Measurements from ENCODE around the gene HSP90AA1.
"Not testable (repeated sequence)": the region's sequence is repeated elsewhere in the genome, so short reads cannot be mapped to it uniquely, and the experiment has no call there.

HSP90AA1 gene

DNA sequence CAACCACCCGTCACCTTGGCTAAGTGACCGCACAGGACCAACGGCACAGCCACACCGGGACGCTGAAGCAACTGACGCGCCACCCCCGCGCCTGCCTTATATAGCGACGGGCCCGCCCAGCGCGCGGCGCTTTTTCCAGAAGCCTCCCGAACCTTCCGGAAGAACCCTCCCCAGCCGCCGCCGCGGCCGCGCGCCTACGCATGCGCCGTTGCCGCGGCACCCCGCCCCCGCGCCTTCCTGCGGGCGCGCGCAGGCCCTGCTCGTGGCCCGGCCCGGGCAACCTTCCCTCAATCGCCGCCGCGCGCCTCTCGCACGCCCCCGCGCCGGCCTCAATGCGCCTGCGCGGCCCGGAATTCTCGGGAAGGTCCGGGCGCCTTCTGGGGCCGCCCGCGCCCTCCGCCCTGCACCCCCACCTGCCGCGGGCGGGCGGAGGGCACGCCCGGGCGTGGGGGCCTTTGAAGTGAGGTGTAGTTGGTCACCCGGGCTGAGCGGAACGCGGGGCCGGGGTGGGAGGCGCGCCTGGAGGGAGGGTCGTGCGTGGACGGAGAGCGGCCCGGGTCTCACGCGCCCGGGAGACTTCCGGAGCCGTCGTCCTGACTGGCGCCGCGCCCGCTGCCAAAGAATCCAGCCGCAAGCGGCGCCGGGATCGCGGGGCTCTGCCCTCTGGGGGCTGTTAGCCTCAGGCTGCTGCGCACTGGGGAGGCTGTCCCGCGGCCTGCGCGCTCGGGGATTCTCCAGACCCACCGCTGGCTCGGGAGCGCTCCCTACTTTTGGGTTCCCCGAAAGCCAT is at the start of gene HSP90AA1:
Gene HSP90AA1, minus strand, starts transcription at position 73 of the 790 bp plus-strand sequence. CDS start 666 bp downstream, outside the sequence.
- FAIRE-seq: no peak

DNA sequence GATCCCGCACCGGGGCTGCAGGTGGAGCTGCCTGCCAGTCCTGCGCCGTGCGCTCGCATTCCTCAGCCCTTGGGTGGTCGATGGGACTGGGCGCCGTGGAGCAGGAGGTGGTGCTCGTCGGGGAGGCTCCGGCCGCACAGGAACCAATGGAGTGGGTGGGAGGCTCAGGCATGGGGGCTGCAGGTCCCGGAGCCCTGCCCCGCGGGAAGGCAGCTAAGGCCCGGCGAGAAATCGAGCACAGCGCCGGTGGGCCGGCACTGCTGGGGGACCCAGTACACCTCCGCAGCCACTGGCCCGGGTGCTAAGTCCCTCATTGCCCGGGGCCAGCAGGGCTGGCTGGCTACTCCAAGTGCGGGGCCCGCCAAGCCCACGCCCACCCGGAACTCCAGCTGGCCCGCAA is 48.6 kb upstream of the HSP90AA1 start:
- FAIRE-seq: not testable (repeated sequence)

DNA sequence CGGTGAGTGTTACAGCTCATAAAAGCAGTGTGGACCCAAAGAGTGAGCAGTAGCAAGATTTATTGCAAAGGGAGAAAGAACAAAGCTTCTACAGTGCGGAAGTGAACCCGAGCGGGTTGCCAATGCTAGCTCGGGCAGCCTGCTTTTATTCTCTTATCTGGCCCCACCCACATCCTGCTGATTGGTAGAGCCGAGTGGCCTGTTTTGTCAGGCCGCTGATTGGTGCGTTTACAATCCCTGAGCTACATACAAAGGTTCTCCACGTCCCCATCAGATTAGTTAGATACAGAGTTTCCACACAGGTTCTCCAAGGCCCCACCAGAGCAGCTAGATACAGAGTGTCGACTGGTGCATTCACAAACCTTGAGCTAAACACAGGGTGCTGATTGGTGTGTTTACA is 47.9 kb upstream of the HSP90AA1 start:
- not testable (repeated sequence) for FAIRE-seq

DNA sequence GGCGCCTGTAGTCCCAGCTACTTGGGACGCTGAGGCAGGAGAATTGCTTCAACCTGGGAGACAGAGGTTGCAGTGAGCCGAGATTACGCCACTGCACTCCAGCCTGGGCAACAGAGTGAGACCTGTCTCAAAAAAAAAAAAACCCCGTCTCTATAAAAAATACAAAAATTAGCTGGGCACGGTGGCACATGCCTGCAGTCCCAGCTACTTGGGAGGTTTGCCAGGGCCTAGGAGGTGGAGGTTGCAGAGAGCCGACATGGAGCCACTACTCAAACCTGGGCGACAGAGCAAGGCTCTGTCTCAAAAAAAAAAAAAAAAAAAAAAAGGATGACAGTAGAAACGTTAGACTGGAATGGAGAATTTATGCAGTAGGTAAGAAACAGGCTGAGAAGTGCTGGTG is 47.2 kb upstream of the HSP90AA1 start:
- not testable (repeated sequence) for FAIRE-seq

DNA sequence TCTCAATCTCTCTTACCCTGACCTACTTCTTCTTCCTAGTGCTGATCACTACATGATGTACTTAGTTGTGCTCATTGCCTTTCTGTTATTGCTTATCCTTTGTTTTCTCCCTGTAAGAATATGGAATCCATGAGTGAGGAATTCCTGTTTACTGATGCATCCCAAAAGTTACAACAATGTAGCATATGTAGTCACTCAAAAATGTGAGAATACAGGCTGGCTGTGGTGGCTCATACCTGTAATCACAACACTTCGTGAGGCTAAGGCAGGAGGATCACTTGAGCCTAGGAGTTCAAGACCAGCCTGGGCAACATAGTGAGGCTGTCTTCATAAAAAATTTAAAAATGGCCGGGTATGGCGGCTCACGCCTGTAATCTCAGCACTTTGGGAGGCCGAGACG is 44.9 kb upstream of the HSP90AA1 start:
- FAIRE-seq: no peak

DNA sequence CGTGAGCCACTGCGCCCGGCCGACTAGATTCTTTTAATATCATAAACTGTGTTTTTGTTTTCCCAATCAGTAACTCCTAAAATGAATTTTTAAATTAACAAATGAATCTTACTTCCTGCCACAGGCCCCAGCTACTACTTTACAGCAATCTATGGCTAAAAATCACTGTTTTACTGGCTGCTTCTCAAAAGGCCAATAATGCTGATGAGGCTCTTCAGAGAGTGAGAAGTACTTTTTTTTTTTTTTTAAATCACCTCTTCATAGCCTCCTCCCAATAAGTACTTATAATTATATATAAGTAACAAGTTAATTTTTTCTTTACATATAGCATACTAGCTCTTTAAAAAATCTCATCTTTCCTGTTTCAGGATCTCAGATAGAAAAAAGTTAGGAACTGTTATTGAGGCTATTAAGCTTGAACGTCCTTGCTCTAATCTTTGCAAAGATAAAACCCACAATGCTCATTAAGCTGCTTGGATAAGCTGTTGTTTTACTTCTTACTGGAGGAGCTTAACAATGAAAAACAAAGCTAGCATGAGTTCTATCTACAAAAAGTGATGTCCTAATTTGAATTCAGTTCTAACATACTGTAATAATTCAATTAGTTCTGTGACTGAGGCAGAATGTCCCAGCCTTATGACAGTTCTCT is 40.1 kb upstream of the HSP90AA1 start:
- FAIRE-seq: no peak

DNA sequence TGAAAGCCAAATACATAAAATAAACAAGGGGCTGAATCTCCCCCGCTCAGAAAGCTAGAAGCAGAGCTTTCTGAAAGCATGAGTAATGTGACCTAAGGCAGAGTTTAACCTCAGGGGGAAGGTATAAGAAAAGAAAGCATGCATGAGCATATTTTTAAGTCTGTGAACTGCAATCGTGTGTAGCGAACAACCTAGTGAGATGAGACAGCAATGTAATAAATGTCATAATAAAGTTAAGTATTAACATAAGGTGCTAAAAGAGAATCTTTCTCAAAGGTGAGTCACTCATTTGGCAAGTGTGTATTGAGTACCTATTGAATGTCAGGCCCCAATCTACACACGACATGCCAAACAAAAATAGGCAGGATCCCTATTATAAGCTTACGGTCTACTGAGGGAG is 38.7 kb upstream of the HSP90AA1 start:
- no peak for FAIRE-seq

DNA sequence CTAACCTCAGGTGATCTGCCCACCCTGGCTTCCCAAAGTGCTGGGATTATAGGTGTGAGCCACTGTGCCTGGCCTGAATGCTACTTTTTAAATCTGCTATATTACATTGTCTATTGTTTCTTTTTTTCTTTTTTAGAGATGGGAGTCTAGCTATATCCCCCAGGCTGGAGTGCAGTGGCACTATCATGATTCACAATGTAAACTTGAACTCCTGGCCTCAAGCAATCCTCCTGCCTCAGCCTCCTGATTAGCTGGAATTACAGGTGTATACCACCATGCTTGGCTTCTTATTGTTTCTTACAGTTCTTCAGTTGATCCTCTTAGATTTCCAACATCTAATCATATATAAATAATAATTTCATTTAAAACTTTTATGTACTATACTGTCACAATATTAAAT is 37.6 kb upstream of the HSP90AA1 start:
- FAIRE-seq: no peak

DNA sequence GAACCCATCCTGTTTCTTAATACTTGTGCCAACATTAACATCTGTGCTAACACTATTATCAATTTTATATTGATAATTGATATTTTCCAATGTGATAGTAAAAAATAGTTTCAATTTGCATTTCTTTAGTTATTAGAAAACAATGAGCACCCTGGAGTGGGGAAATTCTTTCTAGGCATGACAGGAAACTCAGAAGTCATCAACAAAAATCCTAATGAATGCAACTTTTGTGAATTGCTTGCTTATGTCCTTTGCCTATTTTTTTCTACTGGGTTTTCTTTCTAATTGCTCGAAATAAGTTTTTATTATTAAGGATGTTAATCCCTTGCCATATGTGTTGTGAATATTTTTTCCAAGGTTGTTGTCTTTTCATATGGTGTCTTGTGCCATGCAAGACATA is 34.7 kb upstream of the HSP90AA1 start:
- FAIRE-seq: no peak

DNA sequence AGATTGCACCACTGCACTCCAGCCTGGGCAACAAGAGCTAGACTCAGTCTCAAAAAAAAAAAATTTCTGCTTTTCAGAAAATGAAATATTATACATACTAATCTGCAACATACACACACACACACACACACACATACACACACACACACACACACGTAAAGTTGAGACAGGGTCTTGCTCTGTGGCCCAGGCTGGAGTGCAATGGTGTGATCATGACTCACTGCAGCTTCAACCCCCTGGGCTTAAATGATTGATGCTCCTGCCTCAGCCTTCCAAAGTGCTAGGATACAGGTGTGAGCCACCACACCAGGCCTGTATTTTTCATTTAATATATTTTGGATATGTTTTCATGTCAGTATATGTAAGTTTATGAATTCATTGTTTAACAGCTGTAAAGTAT is 34.0 kb upstream of the HSP90AA1 start:
- no peak for FAIRE-seq

DNA sequence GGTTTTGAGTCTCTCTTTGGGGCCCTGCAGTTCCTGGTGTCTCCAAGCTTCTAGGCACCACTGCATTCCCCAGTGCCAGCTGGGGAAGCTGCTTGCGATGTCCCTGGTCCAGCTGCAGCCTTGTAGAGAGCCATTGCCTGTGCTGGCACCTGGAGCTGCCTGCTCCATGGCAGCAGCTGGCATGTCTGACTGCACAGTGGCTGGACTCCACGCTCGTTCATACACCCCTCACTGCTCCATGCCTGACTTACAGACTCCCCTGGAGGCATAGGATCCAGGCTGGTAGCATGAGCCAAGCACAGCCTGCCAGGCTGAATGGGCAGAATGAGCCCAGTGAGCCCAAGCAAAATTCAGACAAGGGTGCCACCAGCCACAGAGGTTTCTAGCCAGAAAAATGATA is 31.0 kb upstream of the HSP90AA1 start:
- FAIRE-seq: no peak

DNA sequence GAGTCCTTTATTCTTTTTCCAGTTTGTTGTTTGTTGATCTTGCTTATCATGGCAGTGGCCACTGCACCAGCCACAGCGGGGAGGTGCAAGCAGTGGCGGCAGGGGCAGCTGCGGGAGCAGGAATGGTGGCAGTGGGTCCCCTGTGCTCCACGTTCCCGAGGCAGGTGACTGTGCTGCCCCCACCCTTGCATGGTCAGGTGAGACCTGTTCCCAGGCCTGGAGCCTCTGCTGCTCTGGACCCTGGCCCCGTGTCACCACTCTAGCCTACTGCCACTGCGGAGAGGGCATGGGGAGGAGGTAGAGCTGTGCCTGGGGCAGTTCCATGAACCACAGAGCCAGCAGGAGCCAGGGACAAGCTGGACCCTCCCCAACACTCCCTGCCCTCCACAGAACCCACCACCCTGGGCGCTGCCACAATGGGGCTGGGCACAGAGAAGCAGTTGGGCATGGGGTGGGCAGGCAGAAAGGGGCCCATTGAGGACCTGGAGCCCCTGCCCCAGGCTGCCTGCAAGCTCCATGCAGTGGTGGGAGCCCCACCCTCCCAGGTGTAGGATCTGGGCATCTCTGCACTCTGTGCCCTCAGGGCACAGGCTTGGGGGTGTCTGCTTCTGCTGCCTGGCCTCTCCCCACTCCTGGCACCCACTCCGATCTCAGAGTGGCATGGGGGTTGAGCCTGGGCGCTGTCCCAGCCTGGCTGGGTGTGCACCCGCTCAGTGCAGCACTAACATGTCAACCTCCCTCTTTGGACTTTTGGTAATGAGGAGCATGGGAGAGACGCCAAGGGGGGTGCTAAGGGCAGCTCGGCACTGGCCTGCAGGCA is 29.7 kb upstream of the HSP90AA1 start:
- FAIRE-seq: no peak

DNA sequence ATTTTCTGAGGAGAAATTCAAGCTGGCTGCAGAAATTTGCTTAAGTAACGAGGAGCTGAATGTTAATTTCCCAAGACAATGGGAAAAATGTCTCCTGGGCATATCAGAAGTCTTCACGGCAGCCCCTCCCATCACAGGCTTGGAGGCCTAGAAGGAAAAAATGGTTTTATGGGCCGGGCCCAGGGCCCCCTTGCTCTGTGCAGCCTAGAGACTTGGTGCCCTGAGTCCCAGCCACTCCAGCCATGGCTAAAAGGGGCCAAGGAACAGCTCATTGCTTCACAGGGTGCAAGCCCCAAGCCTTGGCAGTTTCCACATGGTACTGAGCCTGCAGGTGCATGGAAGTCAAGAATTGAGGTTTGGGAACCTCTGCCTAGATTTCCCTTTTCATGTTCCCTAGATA is 24.3 kb upstream of the HSP90AA1 start:
- FAIRE-seq: no peak

DNA sequence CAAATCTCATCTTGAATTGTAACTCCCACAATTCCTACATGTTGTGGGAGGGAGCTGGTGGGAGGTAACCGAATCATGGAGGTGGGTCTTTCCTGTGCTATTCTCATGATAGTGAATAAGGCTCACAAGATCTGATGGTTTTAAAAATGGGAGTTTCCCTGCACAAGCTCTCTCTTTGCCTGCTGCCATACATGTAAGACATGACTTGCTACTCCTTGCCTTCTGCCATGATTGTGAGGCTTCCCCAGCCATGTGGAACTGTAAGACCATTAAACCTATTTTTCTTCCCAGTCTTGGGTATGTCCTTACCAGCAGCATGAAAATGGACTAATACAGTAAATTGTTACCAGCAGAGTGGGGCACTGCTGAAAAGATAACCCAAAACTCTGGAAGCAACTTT is 22.5 kb upstream of the HSP90AA1 start:
- FAIRE-seq: not testable (repeated sequence)

DNA sequence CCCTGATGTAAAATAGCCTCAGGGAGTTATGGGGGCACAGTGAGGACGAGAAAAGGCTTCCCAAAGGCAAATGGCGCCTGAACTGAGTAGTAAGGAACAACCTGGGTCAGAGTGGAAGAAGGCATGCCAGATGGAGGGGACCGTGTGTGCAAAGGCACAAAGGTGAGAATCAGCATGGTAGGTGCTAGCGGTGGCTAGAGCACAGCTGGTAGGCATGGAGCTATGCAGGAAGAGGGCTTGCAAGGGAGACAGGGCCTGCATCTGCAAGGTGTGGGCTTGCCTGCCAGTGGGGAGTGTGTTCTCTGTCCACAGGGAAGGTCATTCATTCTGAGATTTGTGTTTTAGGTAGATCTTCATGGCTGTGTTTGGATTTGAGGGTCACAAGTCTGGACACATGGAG is 18.5 kb upstream of the HSP90AA1 start:
- no peak for FAIRE-seq

DNA sequence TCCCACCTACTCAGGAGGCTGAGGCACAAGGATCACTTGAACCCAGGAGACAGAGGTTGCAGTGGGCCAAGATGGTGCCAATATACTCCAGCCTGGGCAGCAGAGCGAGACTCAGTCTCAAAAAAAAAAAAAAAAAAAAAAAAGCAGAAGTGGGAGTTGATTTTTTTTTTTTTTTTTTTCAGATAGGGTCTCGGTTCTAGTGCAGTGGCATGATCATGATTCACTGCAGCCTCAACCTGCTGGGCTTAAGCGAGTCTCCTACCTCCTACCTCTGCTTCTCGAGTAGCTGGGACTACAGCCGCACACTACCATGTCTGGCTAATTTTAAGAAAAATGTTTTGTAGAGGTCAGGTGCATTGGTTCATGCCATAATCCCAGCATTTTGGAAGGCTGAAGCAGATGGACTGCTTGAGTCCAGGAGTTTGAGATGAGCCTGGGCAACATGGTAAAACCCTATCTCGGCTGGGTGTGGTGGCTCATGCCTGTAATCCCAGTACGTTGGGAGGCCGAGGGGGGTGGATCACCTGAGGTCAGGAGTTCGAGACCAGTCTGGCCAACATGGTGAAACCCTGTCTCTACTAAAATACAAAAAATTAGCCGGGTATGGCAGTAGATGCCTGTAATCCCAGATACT is 16.3 kb upstream of the HSP90AA1 start:
- FAIRE-seq: no peak

DNA sequence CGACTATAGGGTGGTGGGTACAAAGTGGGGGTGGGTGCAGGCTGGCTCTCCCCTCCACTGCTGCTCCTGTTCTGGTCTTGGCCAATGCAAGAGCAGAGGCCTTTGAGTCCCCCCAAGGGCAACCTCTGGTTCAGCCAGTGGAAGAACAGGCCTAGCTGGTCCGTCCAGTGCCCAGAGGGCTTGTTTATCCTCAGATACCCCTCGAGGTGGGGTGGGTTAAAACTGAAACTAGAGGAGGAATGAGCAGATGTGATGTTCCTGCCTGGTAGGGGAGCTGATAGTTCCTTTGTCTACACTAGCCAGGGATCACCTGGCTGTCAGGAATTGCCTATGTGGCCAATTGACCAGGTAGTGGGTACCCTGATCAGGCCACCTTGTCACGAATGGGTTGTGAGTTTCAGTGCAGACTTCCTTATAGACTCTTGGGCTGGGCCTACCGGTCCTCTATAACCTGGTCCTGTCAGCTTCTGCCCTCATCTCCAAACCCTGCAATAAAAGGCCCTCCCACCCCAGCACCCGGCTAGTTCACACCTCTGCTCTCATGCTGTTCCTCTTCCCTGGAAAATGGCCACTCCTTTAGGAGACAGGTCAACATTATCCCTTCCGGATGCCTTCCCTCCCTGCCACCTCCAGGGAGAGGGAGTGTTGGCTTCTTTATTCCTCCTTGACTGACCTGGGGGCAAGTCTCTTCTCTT is 10.7 kb upstream of the HSP90AA1 start:
- FAIRE-seq: no peak

DNA sequence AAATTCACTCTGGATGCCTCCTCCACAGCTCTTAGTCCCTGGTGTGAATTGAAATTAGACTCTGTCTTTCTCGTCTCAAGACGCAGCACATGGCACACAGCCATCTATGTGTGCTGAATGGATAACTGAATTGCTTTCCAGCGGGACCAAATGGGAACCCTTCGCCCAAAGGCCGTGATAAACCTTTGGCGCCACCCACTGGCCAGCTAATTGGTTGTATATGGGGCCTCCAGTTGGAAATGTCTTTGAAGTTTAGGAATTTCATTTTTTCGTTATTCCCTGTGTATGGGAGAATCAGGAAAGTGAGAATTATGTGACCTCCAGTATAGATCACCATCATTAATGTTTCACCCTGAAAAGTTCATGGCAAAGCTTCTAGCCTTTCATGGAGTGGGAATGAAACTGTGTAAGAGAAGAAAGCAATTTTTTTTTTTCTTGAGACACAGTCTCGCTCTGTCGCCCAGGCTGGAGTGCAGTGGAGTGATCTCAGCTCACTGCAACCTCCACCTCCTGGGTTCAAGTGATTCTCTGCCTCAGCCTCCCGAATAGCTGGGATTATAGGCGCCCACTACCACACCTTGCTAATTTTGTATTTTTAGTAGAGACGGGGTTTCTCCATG is 9.8 kb upstream of the HSP90AA1 start:
- FAIRE-seq: peak; percentile 90

DNA sequence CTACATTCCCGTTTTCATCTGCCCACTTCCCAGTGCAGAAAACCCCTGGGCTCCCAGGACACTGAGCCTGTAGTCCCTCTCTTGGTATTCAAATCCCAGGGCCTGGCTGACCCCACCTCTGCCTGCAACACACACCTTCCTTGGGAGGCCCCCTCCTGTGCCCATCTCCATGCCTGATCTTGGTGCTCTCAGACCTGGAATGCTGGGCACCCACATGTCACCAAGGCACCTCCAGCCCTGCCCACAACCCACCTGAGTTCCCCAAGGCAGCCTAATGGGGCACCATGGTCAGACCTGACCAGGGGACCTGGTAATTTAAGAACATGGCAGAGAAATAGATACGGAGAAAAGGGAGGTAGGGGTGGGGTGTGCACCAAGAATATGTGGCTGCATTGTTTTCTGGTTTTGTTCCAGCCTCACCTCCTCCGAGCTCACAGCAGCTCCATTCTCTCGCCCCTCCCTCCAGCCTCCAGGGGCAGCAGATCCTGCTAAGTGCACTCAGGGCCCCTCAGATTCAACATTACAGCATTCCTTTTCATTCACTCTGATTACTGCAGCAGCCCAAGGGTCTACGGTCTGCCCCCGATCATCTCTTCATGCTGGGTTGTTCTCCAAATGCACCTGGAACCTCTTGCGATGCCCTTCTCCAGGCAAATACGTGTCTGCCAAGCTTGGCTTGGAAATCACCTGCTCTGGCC is 9.2 kb upstream of the HSP90AA1 start:
- no peak for FAIRE-seq

DNA sequence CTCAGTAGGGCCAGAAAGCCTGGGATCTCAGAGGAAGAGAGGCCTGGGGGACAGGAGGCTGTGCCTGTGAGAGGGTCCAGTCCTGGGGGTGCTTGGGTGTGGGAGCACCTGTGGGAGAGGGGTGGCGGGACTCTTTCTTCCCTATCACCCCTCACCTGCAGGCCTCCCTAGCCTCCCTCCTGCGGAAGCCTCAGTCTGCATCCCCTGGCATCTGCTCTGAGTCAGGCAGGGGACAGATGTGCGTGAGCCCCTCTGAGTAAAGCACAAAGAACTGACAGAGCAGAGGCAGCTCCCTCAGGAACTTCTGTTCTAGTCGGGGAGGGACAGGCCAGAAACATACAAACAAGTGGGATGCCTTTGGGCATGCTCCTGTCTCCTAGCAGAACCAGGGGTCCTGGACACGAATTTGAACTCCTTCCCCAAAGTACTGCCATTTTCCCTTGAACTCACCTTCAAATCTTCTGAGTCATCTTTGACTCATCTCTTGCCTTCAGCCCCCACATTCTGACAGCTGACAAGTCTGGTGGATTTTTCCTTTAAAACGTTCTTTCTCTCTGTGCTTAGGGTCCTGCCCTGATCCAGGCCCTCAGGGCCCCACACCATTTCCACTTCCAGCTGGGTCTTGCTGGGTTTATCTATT is 8.5 kb upstream of the HSP90AA1 start:
- FAIRE-seq: no peak

DNA sequence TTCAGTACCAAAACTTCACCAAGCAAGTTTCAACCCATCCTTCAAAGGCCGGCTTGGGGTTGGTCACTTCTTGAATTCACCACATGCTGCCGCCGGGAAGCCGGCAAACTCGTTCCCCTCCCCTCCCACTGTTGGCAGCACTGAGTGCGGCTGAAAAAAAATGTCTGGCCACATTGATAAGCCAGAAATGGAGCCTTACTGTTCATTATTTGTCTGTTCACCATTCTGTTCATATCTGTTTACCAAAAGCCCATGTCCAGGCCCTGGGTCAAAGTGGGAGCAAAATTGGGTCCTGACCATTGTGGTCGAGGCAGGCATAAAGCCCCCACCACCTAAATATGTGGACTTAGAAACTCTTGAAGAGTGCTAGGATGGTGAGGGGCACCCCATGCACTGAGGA is 7.3 kb upstream of the HSP90AA1 start:
- FAIRE-seq: no peak
